ENCODE results near the gene CCDC69.
"Not testable (repeated sequence)": the region's sequence is repeated elsewhere in the genome, so short reads cannot be mapped to it uniquely, and the experiment has no call there.

CCDC69 gene
- 129 reads per million, percentile 87 among the genes with 10 or more reads in this experiment for total RNA-seq

- DNase-seq = no peak
Measured at GRCh38 chr5:151223447-151224264, at the start of gene CCDC69. CCDC69 (minus strand) TSS chr5:151224092; CDS start chr5:151223970, 122 bp downstream.

GRCh38 chr5:151271336-151271735, 47.4 kb upstream of the CCDC69 start:
- no peak for DNase-seq

- no peak for DNase-seq
Measured at GRCh38 chr5:151270599-151270998, 46.7 kb upstream of the CCDC69 start.

- no peak for DNase-seq
Measured at GRCh38 chr5:151267491-151268260, 43.8 kb upstream of the CCDC69 start.

- DNase-seq = no peak
Measured at GRCh38 chr5:151264113-151264512, 40.2 kb upstream of the CCDC69 start.

- no peak for DNase-seq
Measured at GRCh38 chr5:151262532-151262931, 38.6 kb upstream of the CCDC69 start.

GRCh38 chr5:151259931-151260330, 36.0 kb upstream of the CCDC69 start:
- DNase-seq = no peak

GRCh38 chr5:151258816-151259215, 34.9 kb upstream of the CCDC69 start:
- no peak for DNase-seq

GRCh38 chr5:151258201-151258611, 34.3 kb upstream of the CCDC69 start:
- DNase-seq = no peak

GRCh38 chr5:151257731-151258181, 33.9 kb upstream of the CCDC69 start:
- DNase-seq = no peak

GRCh38 chr5:151255621-151256286, 31.9 kb upstream of the CCDC69 start:
- no peak for DNase-seq

GRCh38 chr5:151254990-151255389, 31.1 kb upstream of the CCDC69 start:
- DNase-seq = not testable (repeated sequence)

- DNase-seq = no peak
Measured at GRCh38 chr5:151254556-151254955, 30.7 kb upstream of the CCDC69 start.

- no peak for DNase-seq
Measured at GRCh38 chr5:151253605-151253950, 29.7 kb upstream of the CCDC69 start.

- peak; percentile 95 for DNase-seq
Measured at GRCh38 chr5:151252762-151253604, 29.1 kb upstream of the CCDC69 start, which contains the start of gene GM2A. GM2A (plus strand) TSS chr5:151253185; CDS start chr5:151253217, 32 bp downstream.

GRCh38 chr5:151251621-151252020, 27.7 kb upstream of the CCDC69 start:
- no peak for DNase-seq

- no peak for DNase-seq
Measured at GRCh38 chr5:151251001-151251551, 27.2 kb upstream of the CCDC69 start.

- no peak for DNase-seq
Measured at GRCh38 chr5:151250346-151251000, 26.6 kb upstream of the CCDC69 start.

GRCh38 chr5:151249281-151249680, 25.4 kb upstream of the CCDC69 start:
- no peak for DNase-seq

GRCh38 chr5:151248651-151249050, 24.8 kb upstream of the CCDC69 start:
- no peak for DNase-seq

- DNase-seq = no peak
Measured at GRCh38 chr5:151245680-151246219, 21.9 kb upstream of the CCDC69 start.

Measured in effector CD4-positive, alpha-beta T cell (primary cell).